Stimulated activated CD4-positive, alpha-beta T cell treated with anti-CD3 and anti-CD28 coated beads, Interleukin-2, amount 100 ng/mL, for 48 hours (primary cell): ENCODE measurements around the gene CPLANE2.
"Not testable (repeated sequence)": the region's sequence is repeated elsewhere in the genome, so short reads cannot be mapped to it uniquely, and the experiment has no call there.

Experiments used
- DNase-seq, 2 donors: peaks; one replicate each; pipeline ENCODE4 v3.0.0-alpha.2; 2020

The CPLANE2 gene

DNA sequence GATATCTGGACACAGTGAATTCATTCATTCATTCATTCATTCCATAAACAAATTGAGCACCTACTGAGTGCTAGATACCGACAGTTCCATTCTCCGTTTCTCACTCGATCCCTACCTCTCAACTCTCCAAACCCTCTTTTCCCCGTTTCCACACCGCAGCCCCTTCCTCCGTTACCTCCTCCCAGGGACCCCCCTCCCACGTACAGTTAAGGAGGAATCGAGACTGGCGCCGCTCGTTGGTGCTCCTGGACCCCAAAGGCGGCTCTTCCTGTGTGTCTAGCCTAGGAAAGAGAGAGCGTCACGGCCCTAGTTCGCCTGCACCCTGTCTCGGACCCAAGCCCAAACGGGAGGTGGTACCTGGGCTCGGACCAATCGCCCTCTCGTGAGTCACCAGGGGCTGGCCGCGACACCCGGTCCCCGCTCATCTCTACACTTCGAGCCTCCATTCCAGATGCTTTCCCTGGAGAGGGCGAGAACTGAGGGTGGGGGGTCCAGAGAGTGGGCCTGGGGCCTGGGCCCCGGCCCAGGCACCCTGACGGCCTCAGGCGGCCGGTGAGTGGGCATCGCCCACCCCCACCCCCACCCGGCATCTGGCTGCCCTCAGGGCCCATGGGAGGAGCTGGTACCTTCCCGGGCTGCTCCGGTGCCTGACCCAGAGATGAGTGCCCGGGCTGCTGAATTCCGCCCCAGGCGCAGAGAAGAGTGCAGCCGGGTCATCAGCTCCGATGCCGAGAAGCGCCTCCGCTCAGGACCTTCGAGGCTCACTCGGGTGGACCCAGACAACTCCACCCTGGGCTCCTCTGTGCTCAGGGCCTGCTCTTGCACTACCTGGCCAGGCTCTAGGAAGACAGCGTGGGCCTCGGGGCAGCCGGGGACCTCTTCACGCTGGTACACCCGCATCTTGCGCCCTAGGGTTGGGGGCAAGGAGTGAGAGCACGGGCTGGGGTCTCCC is 29.4 kb downstream of the CPLANE2 start:
- no peak for DNase-seq

DNA sequence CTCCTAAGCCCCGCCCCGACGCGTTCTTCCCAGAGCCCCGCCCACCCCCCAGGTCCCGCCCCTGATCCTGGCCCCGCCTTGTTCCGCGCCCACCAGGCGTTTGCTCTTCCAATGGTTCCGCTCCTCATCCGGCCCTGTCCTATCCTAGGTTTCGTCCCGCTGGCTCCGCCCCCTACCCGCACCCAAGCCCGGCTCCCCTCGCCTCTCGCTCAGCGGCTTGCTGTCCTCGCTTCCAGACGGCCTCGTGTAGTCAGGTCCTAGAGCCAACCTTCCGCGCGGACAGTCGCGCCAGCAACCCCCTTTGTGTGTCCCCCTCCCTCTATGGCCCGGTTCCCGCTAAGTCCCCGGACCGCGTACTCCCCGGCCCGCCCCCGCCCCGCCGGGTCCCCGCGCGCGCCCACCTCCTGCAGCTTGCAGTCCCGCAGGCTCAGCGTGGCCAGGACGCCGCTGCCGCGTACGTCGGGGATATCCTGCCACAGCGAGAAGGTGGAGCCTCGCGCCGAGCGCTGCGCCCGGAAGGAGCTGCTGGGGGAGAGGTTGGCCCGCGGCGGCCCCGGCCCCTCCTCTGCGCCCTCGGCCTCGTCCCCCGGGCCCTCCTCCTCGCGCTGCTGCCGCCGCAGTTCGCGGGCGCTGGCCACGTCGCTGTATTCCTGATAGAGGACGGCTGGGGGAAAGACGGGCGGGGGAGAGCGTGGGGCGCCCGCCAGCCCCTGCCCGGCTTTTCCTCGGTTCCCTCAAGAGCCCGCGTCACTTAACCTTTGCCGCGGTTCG is 30.3 kb downstream of the CPLANE2 start:
- peak; percentile 85 to 89 for DNase-seq

DNA sequence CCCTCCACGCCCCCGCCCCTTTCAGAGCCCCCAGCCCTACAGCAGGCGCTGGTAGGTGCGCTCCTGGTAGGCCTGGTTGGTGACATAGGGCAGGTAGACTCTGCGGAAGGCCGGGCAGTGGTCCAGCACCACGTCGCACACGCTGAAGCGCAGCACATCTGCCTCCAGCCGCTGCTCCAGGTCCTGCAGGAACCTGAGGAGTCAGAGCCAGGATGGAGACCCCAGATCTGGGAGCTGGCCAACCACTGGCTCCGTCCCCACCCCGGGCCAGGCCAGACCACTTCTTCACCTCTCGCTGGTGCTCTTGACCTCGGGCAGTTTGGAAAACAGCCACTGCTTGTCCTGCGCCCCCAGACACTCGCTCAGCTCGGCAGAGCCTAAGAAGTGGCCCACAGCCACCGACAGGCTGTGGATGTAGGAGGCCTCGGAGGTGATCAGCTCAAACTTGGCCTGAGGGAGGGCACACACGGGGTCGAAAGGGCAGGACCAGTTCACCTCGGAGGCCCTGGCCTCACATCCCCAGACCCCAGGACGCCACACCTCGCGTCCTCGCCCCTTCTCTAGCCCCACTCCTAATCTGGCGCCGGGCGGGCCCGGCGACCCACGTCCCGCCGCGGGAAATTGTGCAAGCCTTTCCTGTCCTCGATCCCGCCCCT is 31.0 kb downstream of the CPLANE2 start:
- DNase-seq = no peak

DNA sequence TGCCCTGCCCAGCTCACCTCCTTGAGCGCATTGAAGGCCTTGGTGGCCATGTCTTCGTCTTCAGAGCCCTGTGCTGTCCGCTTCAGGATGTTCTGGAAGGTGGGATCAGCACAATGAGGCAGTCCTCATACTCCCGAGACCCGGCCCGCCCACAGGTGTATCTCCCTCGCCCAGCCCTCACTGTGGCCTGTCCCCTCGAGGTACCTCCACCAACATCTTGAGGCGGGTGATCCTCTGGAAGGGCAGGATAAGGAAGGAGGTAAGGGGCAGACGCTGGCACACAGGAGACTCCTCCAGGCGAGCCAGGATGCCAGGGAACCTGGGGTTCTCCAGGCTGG is 31.7 kb downstream of the CPLANE2 start:
- no peak for DNase-seq

DNA sequence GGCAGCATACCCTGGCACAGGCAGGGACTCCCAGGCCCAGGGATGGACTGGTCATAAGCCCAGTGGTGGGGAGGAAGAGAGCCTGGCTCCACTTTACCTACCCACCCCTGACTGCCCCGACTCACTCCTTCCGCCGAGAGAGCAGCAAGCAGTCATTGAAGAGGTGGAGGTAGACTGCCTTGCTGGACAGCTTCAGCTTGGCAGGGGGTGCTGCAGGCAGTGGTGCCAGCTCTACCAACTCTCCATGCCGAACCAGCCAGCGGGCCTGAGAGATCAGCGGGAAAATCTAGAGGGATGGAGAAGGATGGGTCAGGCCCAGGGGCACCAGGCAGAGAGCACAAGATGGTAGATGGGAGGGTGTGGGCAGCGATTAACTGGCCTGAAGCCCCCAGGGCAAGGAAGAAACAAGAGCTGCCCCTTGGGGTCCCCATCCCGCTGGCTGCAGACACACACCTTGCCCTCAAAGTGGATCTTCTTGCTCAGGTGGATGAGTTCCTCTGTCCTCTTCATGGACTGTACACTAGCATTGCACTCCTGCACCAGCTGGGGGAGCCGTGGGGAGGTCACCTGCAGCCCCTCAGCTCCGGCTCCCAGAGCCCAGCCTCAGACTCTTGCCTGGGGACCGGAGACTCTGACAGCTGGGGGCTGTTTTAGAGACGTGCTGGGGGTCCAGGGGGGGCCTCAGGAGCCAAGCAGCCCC is 32.2 kb downstream of the CPLANE2 start:
- DNase-seq = no peak

DNA sequence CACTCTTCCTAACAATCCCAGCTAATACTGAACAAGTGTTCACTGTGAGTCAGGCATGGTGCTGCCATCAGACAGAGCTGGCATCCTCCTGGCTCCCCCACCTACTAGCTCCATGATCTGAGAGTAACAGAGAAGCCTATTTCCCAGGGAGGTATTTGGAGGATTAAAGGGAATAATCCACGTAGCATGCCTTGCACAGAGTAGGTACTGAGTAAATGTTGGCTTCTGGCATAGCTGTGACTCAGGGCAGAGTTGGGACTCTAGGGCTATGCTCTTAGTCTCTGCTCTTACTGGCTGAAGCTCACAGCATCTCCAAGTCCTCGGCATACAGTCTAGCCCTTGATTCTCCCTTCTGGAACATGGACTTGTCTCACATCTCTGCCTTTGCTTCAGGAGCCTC is 32.8 kb downstream of the CPLANE2 start:
- no peak for DNase-seq

DNA sequence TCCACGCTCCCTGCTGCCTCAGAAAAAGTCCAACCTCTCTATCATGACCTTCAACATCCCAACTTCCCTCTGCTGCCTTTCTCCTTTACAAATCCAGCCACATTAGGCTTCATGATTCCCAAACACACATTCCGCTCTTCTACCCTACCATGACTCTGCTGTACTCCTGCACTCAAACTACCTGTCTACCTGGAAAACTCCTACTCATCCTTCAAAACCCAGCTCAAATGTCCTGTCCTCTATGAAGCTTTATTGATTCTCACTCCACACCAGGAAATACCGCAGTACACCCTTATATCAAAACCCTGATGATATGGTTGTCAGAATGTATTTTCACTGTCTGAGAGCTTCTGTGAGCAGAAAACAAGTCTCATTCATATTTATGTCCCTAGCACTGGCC is 33.4 kb downstream of the CPLANE2 start:
- no peak for DNase-seq

DNA sequence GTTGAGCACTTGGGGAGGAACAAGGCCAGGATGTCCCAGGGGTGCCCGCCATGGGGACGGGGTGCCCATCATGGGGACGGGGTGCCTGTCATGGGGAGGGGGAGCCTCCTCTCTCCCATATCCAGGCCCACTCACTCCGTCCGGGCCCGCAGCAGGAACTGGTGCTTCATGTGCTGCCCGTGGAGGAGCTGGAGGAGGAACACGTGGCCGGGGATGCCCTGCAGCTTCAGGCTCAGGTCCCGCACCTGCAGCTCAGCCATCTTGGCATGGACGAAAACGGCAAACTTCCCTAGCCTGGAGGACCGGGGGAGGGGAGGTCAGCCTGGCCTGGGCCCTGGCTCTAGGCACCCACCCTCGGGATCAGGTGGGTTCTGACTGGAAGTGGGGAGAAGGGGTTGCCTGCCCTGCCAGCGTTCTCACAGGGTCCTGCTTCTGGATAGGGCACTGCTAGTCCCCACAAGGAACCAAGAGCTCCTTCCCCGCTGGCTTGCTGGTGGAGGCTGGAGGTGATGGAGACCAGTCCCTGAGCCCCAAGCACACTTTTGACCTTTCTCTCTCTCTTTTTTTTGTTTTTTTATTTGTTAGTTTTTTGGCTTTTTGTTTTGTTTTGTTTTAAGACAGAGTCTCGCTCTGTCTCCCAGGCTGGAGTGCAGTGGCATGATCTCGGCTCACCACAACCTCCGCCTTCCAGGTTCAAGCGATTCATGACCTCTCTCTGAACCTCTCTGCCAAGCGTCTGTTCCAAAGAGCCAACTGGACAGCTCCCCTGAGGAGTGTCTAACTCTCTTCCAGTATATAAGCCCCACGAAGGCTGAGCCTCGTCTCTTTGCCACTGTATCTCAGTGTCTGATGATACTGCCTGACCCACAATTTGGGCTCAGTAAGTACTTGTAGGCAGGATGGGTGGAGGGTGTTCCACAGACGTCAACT is 34.4 kb downstream of the CPLANE2 start:
- no peak for DNase-seq

DNA sequence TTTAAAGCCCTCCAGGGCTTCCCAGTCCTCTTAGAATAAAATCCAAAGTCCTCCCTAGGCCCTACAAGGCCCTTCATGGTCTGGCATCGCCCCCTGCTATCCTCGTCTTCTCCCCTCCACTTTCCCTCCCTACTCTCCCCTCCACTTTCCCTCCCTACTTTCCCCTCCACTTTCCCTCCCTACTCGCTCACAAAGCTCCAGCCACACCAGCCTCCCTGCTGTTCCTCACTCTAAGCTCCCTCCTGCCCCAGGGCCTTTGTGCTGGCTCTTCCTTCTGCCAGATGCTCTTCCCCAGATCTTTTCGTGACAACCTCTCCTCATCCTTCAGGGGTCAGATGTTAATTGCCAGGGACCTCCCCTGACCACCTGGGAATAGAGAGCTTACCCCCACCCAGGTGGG is 37.3 kb downstream of the CPLANE2 start:
- DNase-seq = no peak

DNA sequence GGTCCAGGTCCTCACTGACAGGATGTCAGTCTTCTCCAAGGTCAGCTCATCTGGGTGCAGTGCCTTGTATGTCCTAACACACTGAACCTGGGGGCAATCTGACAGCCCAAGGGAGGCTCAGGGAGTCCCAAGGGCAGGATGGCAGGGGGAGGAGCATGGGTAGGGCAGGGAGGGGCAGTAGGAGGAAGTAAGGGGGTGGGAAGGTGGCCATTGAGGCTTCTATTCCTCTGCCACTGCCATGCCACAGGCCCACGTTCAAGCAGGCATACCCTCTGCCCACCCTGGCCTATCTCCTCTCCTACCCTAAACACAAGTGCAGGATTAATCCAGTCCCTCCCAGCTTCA is 37.9 kb downstream of the CPLANE2 start:
- DNase-seq = no peak

DNA sequence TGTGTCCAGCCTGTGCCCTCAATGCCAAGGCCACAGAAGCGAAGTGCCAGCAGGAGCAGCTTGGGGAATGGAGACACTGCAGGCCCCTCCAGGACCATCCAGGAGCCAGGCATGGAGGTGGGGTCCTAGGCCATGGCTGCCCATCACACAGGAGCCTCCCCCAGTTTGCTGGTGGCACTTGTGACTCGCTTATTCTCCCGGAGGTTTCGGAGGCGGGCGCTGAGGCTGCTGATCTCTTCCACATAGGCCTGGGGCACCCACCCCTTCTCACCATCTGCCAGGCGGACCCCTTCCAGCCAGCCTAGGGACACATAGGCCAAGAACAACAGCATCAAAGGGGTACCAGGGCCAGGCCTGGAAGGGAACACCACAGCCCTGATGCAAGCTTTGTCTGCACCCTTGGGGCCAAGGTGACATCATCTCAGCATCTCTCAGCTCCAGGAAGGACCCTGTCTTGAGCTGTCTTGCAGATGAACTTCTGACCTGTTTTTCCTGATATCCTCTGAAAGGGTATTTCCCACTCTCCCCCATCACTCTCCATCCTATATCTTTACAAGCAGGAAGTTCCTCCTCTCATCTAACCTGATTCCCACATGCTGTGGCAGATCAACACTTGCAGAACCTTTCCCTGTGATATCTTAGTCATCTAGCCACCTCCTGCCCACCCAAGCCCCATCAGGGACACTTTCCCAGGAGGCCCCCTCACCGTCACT is 38.4 kb downstream of the CPLANE2 start:
- DNase-seq = no peak

DNA sequence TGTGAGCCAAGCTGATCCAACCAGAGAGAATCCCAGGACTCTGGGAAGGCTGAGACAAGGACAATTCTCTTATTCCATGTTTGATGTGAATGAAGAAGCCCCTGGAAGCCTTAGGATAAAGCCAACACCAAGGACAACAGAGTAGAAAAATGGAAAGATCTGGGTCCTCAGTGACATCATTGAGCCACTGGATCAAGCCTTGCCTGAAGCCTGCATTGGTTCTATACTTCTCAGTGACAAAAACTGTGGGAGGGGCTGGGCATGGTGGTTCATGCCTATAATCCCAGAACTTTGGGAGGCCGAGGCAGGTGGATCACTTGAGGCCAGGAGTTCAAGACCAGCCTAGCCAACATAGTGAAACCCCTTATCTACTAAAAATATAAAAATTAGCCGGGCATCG is 40.1 kb downstream of the CPLANE2 start:
- DNase-seq = no peak

DNA sequence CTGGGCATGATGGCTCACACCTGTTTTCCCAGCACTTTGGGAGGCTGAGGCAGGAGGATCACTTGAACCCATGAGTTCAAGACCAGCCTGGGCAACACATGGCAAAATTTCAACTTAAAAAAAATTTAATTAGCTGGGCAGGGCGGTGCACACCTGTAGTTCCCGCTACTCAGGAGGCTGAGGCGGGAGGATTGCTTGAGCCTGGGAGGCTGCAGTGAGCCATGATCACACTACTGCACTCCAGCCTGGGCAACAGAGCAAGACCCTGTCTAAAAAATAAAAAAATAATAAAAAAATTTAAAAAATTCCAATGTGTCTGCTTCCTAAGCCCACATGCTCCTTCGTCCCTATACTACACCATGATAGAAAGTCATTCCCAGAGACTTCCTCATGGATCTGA is 40.8 kb downstream of the CPLANE2 start:
- DNase-seq = not testable (repeated sequence)

DNA sequence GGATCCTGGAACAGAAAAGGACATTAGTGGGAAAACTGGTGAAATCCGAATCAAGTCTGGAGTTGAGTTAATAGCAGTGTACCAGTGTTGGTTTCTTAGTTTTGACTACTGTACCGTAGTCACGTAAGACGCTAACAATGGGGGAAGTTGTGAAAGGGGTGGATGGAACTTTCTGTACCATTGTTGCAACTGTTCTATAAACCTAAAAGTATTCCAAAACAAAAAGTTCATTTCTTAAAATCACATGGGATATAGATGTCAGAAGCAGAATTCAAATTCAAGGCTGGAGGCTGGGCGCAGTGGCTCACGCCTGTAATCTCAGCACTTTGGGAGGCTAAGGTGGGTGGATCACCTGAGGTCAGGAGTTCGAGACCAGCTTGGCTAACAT is 41.5 kb downstream of the CPLANE2 start:
- no peak for DNase-seq

DNA sequence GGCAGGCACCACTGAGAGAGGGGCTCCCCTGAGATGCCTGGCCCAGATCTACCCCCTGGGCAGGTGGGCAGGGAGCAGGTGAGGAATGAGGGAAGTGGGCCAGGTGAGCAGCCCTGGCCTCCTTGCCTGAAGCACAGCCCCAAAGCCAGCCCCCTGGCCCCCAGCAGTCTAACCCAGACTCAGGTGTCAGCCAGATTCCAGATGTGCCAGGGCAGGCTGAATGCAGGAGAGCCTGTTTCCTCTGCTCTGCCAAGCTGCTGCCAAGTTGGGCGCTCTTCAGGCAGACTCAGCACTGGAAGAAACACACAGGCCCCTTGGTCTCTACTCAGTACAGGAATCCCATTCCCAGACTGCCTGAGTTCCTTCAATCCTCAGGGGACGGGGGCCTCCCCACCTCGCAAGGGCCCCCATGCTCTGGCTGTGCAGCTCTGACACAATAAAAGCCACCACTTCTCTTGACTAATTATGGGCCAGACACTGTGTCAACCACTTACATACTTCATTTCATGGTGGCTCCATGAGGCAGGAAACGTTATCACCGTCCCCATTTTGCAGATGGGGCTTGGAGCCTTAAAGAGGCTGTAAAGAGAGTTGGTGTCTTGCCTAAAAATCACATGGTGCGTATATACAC is 45.0 kb downstream of the CPLANE2 start:
- DNase-seq = no peak

DNA sequence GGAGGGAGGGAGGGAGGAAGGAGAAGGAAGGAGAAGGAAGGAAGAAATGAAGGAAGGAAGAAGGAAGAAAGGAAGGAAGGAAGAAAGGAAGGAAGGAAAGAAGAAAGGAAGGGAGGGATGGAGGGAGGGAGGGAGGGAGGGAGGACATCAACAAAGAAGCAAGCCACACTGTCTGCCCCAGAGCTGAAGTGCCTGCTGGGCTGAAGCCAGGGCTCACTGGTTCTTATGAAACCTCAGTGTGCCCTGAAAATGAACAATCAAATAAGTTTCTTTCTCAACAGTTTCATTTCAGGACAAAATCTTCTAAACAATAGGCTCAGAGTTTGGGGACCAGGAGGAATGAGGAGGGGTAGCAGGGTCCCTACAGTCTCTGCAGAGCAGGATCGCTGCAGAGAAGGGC is 45.7 kb downstream of the CPLANE2 start:
- DNase-seq = no peak

DNA sequence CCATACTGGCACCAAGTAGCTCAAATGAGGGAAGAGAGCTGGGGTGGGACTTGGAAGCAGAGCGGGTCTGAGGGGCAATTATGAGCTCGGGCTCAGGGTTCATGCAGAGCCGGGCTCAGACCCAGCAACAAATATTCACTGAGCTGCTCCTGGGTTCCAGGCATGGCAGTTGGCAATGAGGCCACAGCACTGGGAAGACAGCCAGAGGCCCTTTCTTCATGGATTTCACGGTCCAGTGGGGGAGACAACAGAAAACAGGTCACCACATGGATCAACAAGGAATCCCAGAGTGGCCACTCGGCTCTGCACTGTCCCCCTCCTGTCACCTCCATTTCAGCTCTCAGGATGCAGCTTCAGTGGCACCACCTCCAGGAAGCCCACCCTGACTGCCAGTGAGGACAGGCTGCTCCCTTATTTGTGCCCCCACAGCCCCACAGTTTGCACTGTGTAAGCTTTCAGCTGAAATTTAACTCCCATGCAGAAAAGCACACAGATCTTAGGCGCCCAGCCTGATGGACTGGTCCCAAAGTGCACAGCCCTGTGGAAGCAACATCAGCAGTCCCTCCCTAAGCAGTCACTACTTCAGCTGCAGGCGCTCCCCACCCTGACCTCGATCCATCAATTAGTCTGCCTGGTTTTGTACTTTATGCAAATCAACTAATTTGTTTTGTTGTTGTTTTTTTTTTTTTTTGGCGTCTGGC is 46.9 kb downstream of the CPLANE2 start:
- no peak for DNase-seq

DNA sequence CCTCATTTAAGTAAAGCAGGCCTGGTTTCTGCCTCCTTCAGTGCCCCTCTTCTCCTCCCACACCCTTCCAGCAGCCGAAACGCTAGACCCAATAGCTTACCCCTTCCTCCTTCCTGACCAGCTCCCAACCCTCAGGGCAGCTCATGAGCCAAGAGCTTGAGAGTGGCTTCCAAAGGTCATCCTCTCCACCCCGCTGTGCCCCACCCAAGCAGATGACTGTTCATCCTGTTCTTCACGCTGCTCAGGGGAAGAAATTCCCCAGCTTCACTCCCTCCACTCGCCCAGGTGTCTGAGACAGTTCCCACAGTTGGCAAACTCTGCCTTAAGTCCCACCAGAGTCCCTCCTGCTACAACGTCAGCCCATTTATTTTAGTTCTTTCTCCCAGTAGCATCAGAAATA is 48.0 kb downstream of the CPLANE2 start:
- DNase-seq = no peak

DNA sequence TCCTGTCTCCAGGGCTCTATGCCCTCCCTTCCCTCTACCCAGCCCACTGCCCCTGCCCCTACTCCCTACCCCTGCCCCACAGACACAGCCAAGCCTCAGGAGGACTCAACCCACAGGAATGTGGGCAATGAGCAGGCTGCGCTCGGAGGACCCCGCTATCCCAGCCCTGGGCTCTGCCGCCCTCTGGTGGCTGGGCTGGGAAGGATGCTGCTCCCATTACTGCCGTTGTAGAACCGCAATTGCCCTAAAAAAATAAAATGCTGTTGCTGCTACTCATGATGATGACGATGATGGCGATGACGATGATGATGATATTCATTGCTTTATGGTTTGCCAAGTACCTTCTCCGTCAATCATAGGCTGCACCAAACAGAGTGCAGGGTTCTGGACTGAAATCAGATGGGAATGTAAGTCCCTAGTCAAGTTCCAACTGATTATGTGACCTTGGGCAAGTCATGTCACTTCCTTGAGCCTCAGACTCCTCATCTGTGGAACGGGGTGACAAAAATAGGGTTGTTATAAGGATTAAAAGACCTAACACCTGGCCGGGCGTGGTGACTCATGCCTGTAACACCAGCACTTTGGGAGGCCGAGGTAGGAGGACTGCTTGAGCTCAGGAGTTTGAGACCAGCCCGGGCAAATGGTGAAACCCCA is 49.1 kb downstream of the CPLANE2 start:
- DNase-seq = peak; percentile 73 to 79
